ENCODE measurements around the gene FOXR1. TPM values are rescaled to one million over a fixed set of nuclear protein-coding genes. Genes with fewer than 3 reads are reported as not detected.

The FOXR1 gene
- total and polyA plus RNA-seq, 2 of the 8 experiments (the other 6 are each of a cell fraction or from before 2014, with no cell fraction given), result not detected

GRCh38 chr11:118928870-118929500 lies 42.6 kb upstream of the FOXR1 start (continued):
- TF ChIP-seq JUND (IDR thresholded peaks at IDR 0.05; ENCODE audit: low read length), result no peak

Measured in H1 (cell line).